Measurements from ENCODE around the gene SYF2.
A peak's percentile ranks its signal among the peaks of the same experiment; 100 is the strongest.

Gene SYF2

GRCh38 chr1:25253911-25254310 is 21.6 kb upstream of the SYF2 start:
- H3F3A ChIP-seq (ENCODE audit: control insufficient read depth, insufficient read depth), result peaks cover 3% of the 10 kb centered on the region; the same call in 1 of the 2 replicates
- no peak overlapping the region for H3K4me3 ChIP-seq (ENCODE audit: low read length)
- no peaks in the 10 kb centered on the region for H3K27me3 ChIP-seq (ENCODE audit: control insufficient read depth, low read length)
- no peaks in the 10 kb centered on the region for H4K20me1 ChIP-seq (ENCODE audit: control insufficient read depth, insufficient read depth, low read depth, low read length)
- no peaks in the 10 kb centered on the region for H3K9me2 ChIP-seq (replicated peaks; ENCODE audit: control insufficient read depth, low read length)
- H3K4me2 ChIP-seq (ENCODE audit: low read length), result no peak overlapping the region
- TF ChIP-seq EZH2phosphoT487 (IDR thresholded peaks at IDR 0.05; ENCODE audit: borderline replicate concordance, low read length) (no peak), CTCF (IDR thresholded peaks at IDR 0.05; ENCODE audit: low read depth, low read length, poor library complexity, severe bottlenecking) (no peak)
- H3K36me3 ChIP-seq (ENCODE audit: control insufficient read depth, low read length), result no peaks in the 10 kb centered on the region
- H3K4me1 ChIP-seq (ENCODE audit: control insufficient read depth, low read length), result no peaks in the 10 kb centered on the region
- no peak overlapping the region for H3K27ac ChIP-seq (ENCODE audit: low read depth, low read length)
- no peaks in the 10 kb centered on the region for H3K9me3 ChIP-seq (ENCODE audit: control insufficient read depth, insufficient read depth, low read length)
- no peaks in the 10 kb centered on the region for H3K79me2 ChIP-seq (ENCODE audit: control insufficient read depth, low read length)

- no peaks in the 10 kb centered on the region for H3K9me2 ChIP-seq (replicated peaks; ENCODE audit: control insufficient read depth, low read length)
- peaks cover 40% of the 10 kb centered on the region for H3K36me3 ChIP-seq (ENCODE audit: control insufficient read depth, low read length)
- peaks cover 11% of the 10 kb centered on the region for H4K20me1 ChIP-seq (ENCODE audit: control insufficient read depth, insufficient read depth, low read depth, low read length)
- H3K4me2 ChIP-seq (ENCODE audit: low read length), result peak overlapping the region; percentile 67
- H3K9me3 ChIP-seq (ENCODE audit: control insufficient read depth, insufficient read depth, low read length), result no peaks in the 10 kb centered on the region
- H3K27me3 ChIP-seq (ENCODE audit: control insufficient read depth, low read length), result no peaks in the 10 kb centered on the region
- H3K27ac ChIP-seq (ENCODE audit: low read depth, low read length), result peak overlapping the region; percentile 86
- peaks cover 26% of the 10 kb centered on the region for H3K4me1 ChIP-seq (ENCODE audit: control insufficient read depth, low read length)
- peak overlapping the region; percentile 87 for H3K4me3 ChIP-seq (ENCODE audit: low read length)
- H3F3A ChIP-seq (ENCODE audit: control insufficient read depth, insufficient read depth), result peaks cover 15% of the 10 kb centered on the region
- TF ChIP-seq CTCF (IDR thresholded peaks at IDR 0.05; ENCODE audit: low read depth, low read length, poor library complexity, severe bottlenecking) (peak; percentile 50), EZH2phosphoT487 (IDR thresholded peaks at IDR 0.05; ENCODE audit: borderline replicate concordance, low read length) (no peak)
- peaks cover 44% of the 10 kb centered on the region for H3K79me2 ChIP-seq (ENCODE audit: control insufficient read depth, low read length)
These were observed 15.8 kb upstream of the SYF2 start for GRCh38 chr1:25247829-25248754.

GRCh38 chr1:25247024-25247828 is 14.9 kb upstream of the SYF2 start, which contains the start of gene RSRP1:
Gene RSRP1, minus strand, starts transcription at chr1:25247454. Its CDS starts 491 bp downstream, at chr1:25246963.
- Histone ChIP-seq H4K20me1 (ENCODE audit: control insufficient read depth, insufficient read depth, low read depth, low read length) (peaks cover 11% of the 10 kb centered on the region), H3K27me3 (ENCODE audit: control insufficient read depth, low read length) (no peaks in the 10 kb centered on the region), H3K9me3 (ENCODE audit: control insufficient read depth, insufficient read depth, low read length) (no peaks in the 10 kb centered on the region), H3K9me2 (replicated peaks; ENCODE audit: control insufficient read depth, low read length) (no peaks in the 10 kb centered on the region), H3K4me2 (ENCODE audit: low read length) (peak within 1 kb of the TSS; percentile 67), H3K79me2 (ENCODE audit: control insufficient read depth, low read length) (peaks cover 50% of the 10 kb centered on the region), H3K4me1 (ENCODE audit: control insufficient read depth, low read length) (peaks cover 31% of the 10 kb centered on the region), H3K27ac (ENCODE audit: low read depth, low read length) (peak within 1 kb of the TSS; percentile 86), H3F3A (ENCODE audit: control insufficient read depth, insufficient read depth) (peaks cover 23% of the 10 kb centered on the region), H3K36me3 (ENCODE audit: control insufficient read depth, low read length) (peaks cover 49% of the 10 kb centered on the region), H3K4me3 (ENCODE audit: low read length) (peak within 1 kb of the TSS; percentile 87)
- no peak for TF ChIP-seq EZH2phosphoT487 (IDR thresholded peaks at IDR 0.05; ENCODE audit: borderline replicate concordance, low read length)
- no peak for TF ChIP-seq CTCF (IDR thresholded peaks at IDR 0.05; ENCODE audit: low read depth, low read length, poor library complexity, severe bottlenecking)
